Ascending aorta (tissue), 2 donors: ENCODE results near the gene ANKRD9. TPM values are rescaled to one million over a fixed set of nuclear protein-coding genes. Genes with fewer than 3 reads are reported as not detected.
A peak's percentile ranks its signal among the peaks of the same experiment; 100 is the strongest.

Experiments
- DNase-seq, 2 donors: peaks; one replicate each; pipeline ENCODE4 v3.0.0-alpha.2; 2019; ENCODE audit warnings: low spot score in 2 of 2
- H3K27ac ChIP-seq, 2 donors: fragments of 200-600 bp; sonication (generic); one replicate each; pipeline ENCODE4 v1.5.1; 2016 to 2017; ENCODE audit warnings: mild to moderate bottlenecking in 1 of 2
- H3K27me3 ChIP-seq: fragments of 200-600 bp; sonication (generic); one replicate; pipeline ENCODE4 v1.5.1; 2017
- H3K36me3 ChIP-seq, 2 donors: fragments of 200-600 bp; sonication (generic); one replicate each; pipeline ENCODE4 v1.5.1; 2016
- H3K4me1 ChIP-seq, 2 donors: fragments of 200-600 bp; sonication (generic); one replicate each; pipeline ENCODE4 v1.5.1; 2016 to 2017; ENCODE audit warnings: mild to moderate bottlenecking in 1 of 2
- H3K4me3 ChIP-seq, 2 donors: fragments of 200-600 bp; sonication (generic); one replicate each; pipeline ENCODE4 v1.5.1; 2016 to 2017; ENCODE audit warnings: mild to moderate bottlenecking in 1 of 2
- H3K9me3 ChIP-seq, 2 donors: fragments of 200-600 bp; sonication (generic); one replicate each; pipeline ENCODE4 v1.5.1; 2016
- CTCF ChIP-seq, 3 experiments: fragments of 200-600 bp in 2 of 3; fragments of 450-650 bp in 1 of 3; sonication (generic) in 2 of 3; IDR thresholded peaks; one replicate each; pipeline ENCODE4 v1.5.1; 2016 to 2019; ENCODE audit warnings: antibody characterized with exemption in 3 of 3, mild to moderate bottlenecking in 1 of 3, moderate library complexity in 1 of 3
- intact Hi-C: fragments of 100-400 bp; cut with DNase I; formaldehyde crosslinking; loops from one replicate; pipeline ENCODE4 v1.15.1; 2023
- total RNA-seq: library from RNA; depleted of rRNA; stranded (reverse); fragments of >200 nt; gene quantifications from one replicate; pipeline ENCODE4 v1.1.0, GENCODE V29; 2016

Gene ANKRD9
- total RNA-seq, 1 donor from 2014 or later: 118 TPM

- DNase-seq: no peak
- Histone ChIP-seq H3K36me3 (no peaks in the 10 kb centered on the region), H3K27me3 (no peaks in the 10 kb centered on the region), H3K9me3 (no peaks in the 10 kb centered on the region), H3K27ac (no peak overlapping the region), H3K4me3 (no peak overlapping the region), H3K4me1 (peaks cover 8% of the 10 kb centered on the region in 2 donors)
- TF ChIP-seq CTCF (IDR thresholded peaks at IDR 0.05): no peak
- intact Hi-C loops: loop anchor here (5.0 to 10.0 kb wide), 3 partner anchors 272 to 745 kb away; partner anchors contain the start of genes HSP90AA1 and PPP2R5C
These were observed 2.3 kb downstream of the ANKRD9 start for GRCh38 chr14:102507081-102507856.

GRCh38 chr14:102506626-102506925 lies 3.0 kb downstream of the ANKRD9 start:
- no peaks in the 10 kb centered on the region for H3K9me3 ChIP-seq
- H3K27ac ChIP-seq: no peak overlapping the region
- peaks cover 8% of the 10 kb centered on the region in 2 donors for H3K4me1 ChIP-seq
- DNase-seq: no peak
- no peak overlapping the region for H3K4me3 ChIP-seq
- TF ChIP-seq CTCF (IDR thresholded peaks at IDR 0.05): no peak
- H3K36me3 ChIP-seq: no peaks in the 10 kb centered on the region
- no peaks in the 10 kb centered on the region for H3K27me3 ChIP-seq
- intact Hi-C loops: loop anchor here (5.0 to 10.0 kb wide), 3 partner anchors 272 to 744 kb away; partner anchors contain the start of genes HSP90AA1 and PPP2R5C

DNA sequence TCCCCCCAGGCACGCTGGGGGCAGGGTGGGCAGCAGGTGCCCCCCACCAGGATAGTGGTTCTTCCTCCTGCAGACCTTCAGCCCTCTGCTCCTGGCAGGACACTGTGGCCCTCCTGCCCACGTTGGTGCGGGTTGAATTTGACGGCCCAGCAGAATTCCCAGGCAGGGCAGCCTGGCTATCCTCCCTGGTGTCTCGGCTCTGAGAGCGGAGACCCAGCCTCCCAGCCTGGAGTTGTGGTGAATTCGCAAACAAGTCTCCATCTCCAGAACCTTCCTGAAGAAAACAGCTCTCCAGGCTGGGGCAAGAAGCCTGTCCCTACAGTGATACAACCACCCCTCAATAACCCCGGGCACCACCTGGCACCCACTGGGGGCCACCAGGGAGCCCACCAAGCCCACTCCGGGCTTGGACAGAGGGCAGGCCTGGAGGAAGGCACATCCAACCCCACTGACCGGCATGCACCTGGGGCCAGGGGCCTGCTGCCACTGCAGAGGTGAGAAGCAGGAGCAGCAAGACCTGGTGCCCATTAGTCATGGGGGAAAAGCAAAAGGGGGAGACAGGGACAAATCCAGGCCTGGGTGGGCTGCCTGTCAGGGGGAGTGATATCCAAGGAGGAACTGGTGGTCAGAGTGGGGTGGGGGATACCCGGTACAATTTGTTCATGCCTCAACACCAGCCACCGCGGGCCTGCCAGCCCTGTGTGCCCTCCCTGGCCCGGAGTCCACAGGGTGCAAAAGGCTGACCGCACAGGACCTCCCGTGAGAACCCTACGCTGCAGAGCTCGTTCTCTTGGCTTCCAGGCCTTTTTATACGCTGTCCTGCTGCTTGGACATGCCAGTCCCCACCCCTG lies 3.6 kb downstream of the ANKRD9 start:
- Histone ChIP-seq H3K9me3 (no peaks in the 10 kb centered on the region), H3K27ac (no peak overlapping the region), H3K4me1 (peaks cover 8 to 9% of the 10 kb centered on the region in 2 donors), H3K27me3 (no peaks in the 10 kb centered on the region), H3K36me3 (no peaks in the 10 kb centered on the region), H3K4me3 (no peak overlapping the region)
- TF ChIP-seq CTCF (IDR thresholded peaks at IDR 0.05): no peak
- no peak for DNase-seq
- intact Hi-C loops: loop anchor here (5.0 to 10.0 kb wide), 3 partner anchors 271 to 744 kb away; partner anchors contain the start of genes HSP90AA1 and PPP2R5C

- Histone ChIP-seq H3K4me1 (peaks cover 4 to 14% of the 10 kb centered on the region in 2 donors), H3K27ac (no peak overlapping the region), H3K36me3 (no peaks in the 10 kb centered on the region), H3K27me3 (no peaks in the 10 kb centered on the region), H3K9me3 (no peaks in the 10 kb centered on the region), H3K4me3 (no peak overlapping the region)
- no peak for TF ChIP-seq CTCF (IDR thresholded peaks at IDR 0.05)
- DNase-seq: no peak
- intact Hi-C loops: loop anchor here (5.0 to 10.0 kb wide), 3 partner anchors 270 to 743 kb away; partner anchors contain the start of genes HSP90AA1 and PPP2R5C
These were observed 4.5 kb downstream of the ANKRD9 start for GRCh38 chr14:102505000-102505619.

DNA sequence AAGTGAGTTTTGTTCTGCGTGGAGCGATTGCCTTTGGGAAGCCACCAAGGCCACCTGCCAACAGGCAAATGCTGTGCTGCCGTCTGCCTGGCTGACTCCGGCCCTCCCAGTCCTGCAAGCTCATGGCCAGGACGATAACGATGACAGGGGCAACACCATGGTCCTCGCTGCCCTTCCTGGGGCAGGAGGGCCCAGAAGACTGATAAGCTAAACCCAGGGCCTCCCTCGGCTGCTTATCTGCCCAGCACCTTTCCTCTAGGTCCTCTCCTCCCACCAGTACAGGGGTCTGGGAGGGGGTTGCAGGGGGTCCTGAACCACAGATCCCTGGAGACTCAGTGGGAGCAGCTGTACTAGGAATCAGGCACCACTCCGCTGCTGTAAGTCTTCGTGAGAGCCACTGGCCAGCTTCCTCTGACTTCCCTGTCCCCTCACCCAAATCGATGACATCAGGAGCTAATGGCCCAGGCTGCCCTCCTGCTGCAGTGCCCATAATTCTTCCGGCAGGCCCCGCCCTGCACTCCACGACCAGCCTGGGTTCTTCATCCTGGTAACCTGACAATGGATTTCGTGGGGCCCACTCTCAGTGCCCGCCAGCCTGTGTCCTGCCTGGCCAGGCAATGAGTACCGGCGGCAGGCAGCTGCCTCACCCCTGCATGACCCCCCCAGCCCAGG lies 5.1 kb downstream of the ANKRD9 start:
- TF ChIP-seq CTCF (IDR thresholded peaks at IDR 0.05): no peak
- no peaks in the 10 kb centered on the region for H3K9me3 ChIP-seq
- no peaks in the 10 kb centered on the region for H3K27me3 ChIP-seq
- DNase-seq: no peak
- no peak overlapping the region for H3K4me3 ChIP-seq
- H3K27ac ChIP-seq: peak overlapping the region; percentile 19 to 36
- H3K36me3 ChIP-seq: no peaks in the 10 kb centered on the region
- intact Hi-C loops: loop anchor here (10.0 kb wide), 1 partner anchor 270 kb away; no protein-coding TSS in a partner anchor
- H3K4me1 ChIP-seq: peaks cover 3 to 17% of the 10 kb centered on the region in 2 donors
